Hepatocyte (in vitro differentiated cells): Measurements from ENCODE around the gene LAMA3. TPM values are rescaled to one million over a fixed set of nuclear protein-coding genes. Genes with fewer than 3 reads are reported as not detected.

Experiments
- DNase-seq: peaks from one replicate; pipeline ENCODE4 v3.0.0-alpha.2; 2016; ENCODE audit warnings: low spot score
- H2AFZ ChIP-seq: fragments of 200-600 bp; sonication (generic); 2 replicates; pipeline ENCODE4 v1.6.0; 2016; ENCODE audit warnings: antibody characterized with exemption, mild to moderate bottlenecking
- H3K27ac ChIP-seq: fragments of 200-600 bp; sonication (generic); 2 replicates; pipeline ENCODE4 v1.5.1; 2016; ENCODE audit warnings: mild to moderate bottlenecking
- H3K27me3 ChIP-seq: fragments of 200-600 bp; sonication (generic); 2 replicates; pipeline ENCODE4 v1.6.1; 2016
- H3K36me3 ChIP-seq: fragments of 200-600 bp; sonication (generic); replicated peaks from 2 replicates; pipeline ENCODE4 v1.5.1; 2016; ENCODE audit warnings: low read depth; ENCODE audit not compliant: insufficient read depth
- H3K4me1 ChIP-seq: fragments of 200-600 bp; sonication (generic); 2 replicates; pipeline ENCODE4 v1.5.1; 2016; ENCODE audit warnings: mild to moderate bottlenecking, moderate library complexity; ENCODE audit not compliant: insufficient read depth
- H3K4me2 ChIP-seq: fragments of 200-600 bp; sonication (generic); 2 replicates; pipeline ENCODE4 v1.6.0; 2016
- H3K4me3 ChIP-seq: fragments of 200-600 bp; sonication (generic); 2 replicates; pipeline ENCODE4 v1.5.1; 2016; ENCODE audit warnings: mild to moderate bottlenecking
- H3K79me2 ChIP-seq: fragments of 200-600 bp; sonication (generic); 2 replicates; pipeline ENCODE4 v1.6.0; 2017; ENCODE audit warnings: mild to moderate bottlenecking
- H3K9me2 ChIP-seq: fragments of 200-600 bp; sonication (generic); replicated peaks from 2 replicates; pipeline ENCODE4 v1.6.0; 2017; ENCODE audit warnings: mild to moderate bottlenecking; ENCODE audit not compliant: insufficient read depth
- H3K9me3 ChIP-seq: fragments of 200-600 bp; sonication (generic); 2 replicates; pipeline ENCODE4 v1.5.1; 2016; ENCODE audit warnings: low read depth, mild to moderate bottlenecking
- H4K20me1 ChIP-seq: fragments of 200-600 bp; sonication (generic); 2 replicates; pipeline ENCODE4 v1.6.0; 2016; ENCODE audit warnings: mild to moderate bottlenecking; ENCODE audit not compliant: insufficient read depth, poor library complexity, severe bottlenecking
- EZH2 ChIP-seq: fragments of 200-600 bp; sonication (generic); IDR thresholded peaks from 2 replicates; pipeline ENCODE4 v1.6.1; 2016; ENCODE audit warnings: antibody characterized with exemption, mild to moderate bottlenecking, borderline replicate concordance
- EZH2phosphoT487 ChIP-seq: fragments of 200-600 bp; sonication (generic); IDR thresholded peaks from one replicate; pipeline ENCODE4 v1.6.1; 2018; ENCODE audit warnings: antibody characterized with exemption, mild to moderate bottlenecking, low read depth, moderate library complexity; ENCODE audit not compliant: unreplicated experiment, severe bottlenecking
- WGBS: methylation state at CpG from one replicate; pipeline ENCODE4 v1.1.6; 2016; ENCODE audit warnings: low lambda C conversion rate; ENCODE audit errors: missing lambda C conversion rate; 5-methylcytosine and 5-hydroxymethylcytosine counted together
- polyA plus RNA-seq: library from polyadenylated mRNA; unstranded; fragments of >200 nt; fragmentation: Nextera tagmentation; extraction: Ambion mirVana; gene quantifications from 2 replicates; pipeline ENCODE4 v1.2.1, GENCODE V29; 2016
- total RNA-seq: library from RNA; depleted of rRNA; stranded (reverse); fragments of >200 nt; gene quantifications from 2 replicates; pipeline ENCODE4 v1.2.3, GENCODE V29; 2014
- TF ChIP-seq, protein P1 (sequence below): fragments of 200-600 bp; sonication (generic); IDR thresholded peaks from 2 replicates; pipeline ENCODE4 v1.5.1; 2016; ENCODE audit warnings: antibody characterized with exemption, mild to moderate bottlenecking; ENCODE audit not compliant: poor library complexity

The LAMA3 gene
- total and polyA plus RNA-seq, 2 experiments from 2014 or later: 29.9 to 52.1 TPM

DNA sequence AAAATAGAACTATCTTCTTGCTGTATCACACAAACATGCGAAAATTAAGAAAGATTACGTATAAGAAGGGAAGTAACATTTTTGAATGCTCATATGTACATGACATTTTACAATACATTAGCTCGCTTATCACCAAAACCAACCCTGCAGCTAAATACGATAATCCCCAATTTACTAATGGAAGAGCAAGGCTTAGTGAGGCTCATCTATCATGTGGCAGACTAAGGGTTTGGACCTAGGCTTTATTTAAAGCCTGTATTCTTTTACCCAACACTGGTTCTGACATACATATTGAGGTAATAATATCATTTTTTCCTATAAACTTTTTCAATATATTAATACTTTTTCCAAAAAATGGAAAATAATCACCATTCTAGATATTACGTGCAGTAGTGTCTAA, 208.5 kb downstream of the LAMA3 start:
- no peak overlapping the region for H3K27ac ChIP-seq

DNA sequence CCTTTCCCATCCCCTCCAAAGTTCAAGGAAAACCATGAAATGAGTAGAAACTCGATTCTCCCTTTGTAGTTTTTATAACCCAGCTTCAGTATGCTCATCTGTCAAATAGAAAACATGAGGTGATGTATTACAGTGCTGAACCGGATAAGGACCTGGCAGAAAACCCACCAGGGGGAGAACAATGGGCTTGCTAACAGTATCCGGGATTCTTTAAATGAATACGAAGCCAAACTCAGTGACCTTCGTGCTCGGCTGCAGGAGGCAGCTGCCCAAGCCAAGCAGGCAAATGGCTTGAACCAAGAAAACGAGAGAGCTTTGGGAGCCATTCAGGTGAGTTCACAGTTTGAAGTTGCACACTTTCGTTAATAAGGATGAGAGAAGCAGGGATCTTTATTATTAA, 211.7 kb downstream of the LAMA3 start:
- Histone ChIP-seq H3K4me3 (no peak overlapping the region), H3K27me3 (no peaks in the 10 kb centered on the region), H3K9me2 (no peaks in the 10 kb centered on the region), H3K79me2 (no peaks in the 10 kb centered on the region), H3K27ac (no peak overlapping the region), H3K9me3 (no peaks in the 10 kb centered on the region), H3K4me1 (no peaks in the 10 kb centered on the region), H3K4me2 (no peak overlapping the region), H2AFZ (no peak overlapping the region), H3K36me3 (no peaks in the 10 kb centered on the region), H4K20me1 (no peaks in the 10 kb centered on the region)
- DNase-seq: no peak
- 65% methylated on average over 8 of the region's 8 CpGs for WGBS
- TF ChIP-seq, protein P1, sequence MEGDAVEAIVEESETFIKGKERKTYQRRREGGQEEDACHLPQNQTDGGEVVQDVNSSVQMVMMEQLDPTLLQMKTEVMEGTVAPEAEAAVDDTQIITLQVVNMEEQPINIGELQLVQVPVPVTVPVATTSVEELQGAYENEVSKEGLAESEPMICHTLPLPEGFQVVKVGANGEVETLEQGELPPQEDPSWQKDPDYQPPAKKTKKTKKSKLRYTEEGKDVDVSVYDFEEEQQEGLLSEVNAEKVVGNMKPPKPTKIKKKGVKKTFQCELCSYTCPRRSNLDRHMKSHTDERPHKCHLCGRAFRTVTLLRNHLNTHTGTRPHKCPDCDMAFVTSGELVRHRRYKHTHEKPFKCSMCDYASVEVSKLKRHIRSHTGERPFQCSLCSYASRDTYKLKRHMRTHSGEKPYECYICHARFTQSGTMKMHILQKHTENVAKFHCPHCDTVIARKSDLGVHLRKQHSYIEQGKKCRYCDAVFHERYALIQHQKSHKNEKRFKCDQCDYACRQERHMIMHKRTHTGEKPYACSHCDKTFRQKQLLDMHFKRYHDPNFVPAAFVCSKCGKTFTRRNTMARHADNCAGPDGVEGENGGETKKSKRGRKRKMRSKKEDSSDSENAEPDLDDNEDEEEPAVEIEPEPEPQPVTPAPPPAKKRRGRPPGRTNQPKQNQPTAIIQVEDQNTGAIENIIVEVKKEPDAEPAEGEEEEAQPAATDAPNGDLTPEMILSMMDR: no peak
- no peak for TF ChIP-seq EZH2
- no peak for TF ChIP-seq EZH2phosphoT487

More for the DNA sequence above, 208.5 kb downstream of the LAMA3 start:
- WGBS: 69% methylated on average over 5 of the region's 5 CpGs
- Histone ChIP-seq H3K4me1 (no peaks in the 10 kb centered on the region), H3K4me3 (no peak overlapping the region), H3K36me3 (no peaks in the 10 kb centered on the region), H3K4me2 (no peak overlapping the region), H3K27me3 (no peaks in the 10 kb centered on the region), H2AFZ (no peak overlapping the region), H3K9me2 (no peaks in the 10 kb centered on the region), H3K79me2 (no peaks in the 10 kb centered on the region), H4K20me1 (no peaks in the 10 kb centered on the region), H3K9me3 (no peaks in the 10 kb centered on the region)
- DNase-seq: no peak
- TF ChIP-seq, protein P1: no peak
- TF ChIP-seq EZH2phosphoT487: no peak

DNA sequence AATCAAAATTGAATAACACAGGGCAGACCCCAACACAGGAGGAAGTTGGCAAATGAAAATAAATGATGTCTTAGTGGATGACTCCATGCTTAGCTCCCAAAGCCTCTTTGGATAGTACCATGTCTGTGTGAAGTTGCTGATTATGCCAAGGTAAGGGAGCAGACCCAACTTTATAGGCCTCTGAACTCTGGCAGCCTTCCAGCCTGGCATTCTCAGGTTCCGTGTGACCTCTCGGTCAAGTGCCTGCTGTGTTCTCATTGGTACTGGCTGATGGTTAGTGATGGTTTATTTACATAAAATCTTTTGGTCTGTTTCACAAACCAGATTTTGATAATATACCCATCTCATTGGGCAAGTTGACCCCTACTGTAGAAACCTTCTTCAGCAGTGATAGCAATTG, 213.1 kb downstream of the LAMA3 start:
- Histone ChIP-seq H4K20me1 (no peaks in the 10 kb centered on the region), H3K79me2 (no peaks in the 10 kb centered on the region), H3K27ac (no peak overlapping the region), H2AFZ (no peak overlapping the region), H3K9me3 (no peaks in the 10 kb centered on the region), H3K27me3 (no peaks in the 10 kb centered on the region), H3K4me1 (no peaks in the 10 kb centered on the region), H3K9me2 (no peaks in the 10 kb centered on the region), H3K4me2 (no peak overlapping the region), H3K4me3 (no peak overlapping the region), H3K36me3 (no peaks in the 10 kb centered on the region)
- DNase-seq: no peak
- 100% methylated on average over 2 of the region's 2 CpGs for WGBS
- no peak for TF ChIP-seq EZH2
- TF ChIP-seq, protein P1: no peak
- TF ChIP-seq EZH2phosphoT487: no peak

DNA sequence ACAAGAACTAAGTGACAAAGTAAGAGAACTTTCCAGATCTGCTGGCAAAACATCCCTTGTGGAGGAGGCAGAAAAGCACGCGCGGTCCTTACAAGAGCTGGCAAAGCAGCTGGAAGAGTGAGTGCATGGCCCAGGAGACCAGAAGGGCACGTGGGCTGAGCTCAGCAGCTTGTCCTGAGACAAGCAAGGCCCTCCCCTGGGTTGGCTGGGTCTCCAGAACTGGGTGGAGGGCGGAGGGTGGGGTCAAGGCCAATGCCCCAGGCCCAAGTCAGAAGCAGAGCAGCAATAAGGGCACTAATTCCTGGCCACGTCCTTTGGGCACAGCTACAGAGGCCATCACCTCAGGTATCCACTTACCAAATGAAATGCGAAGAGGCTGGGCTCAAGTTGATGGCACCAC, 214.7 kb downstream of the LAMA3 start:
- no peaks in the 10 kb centered on the region for H3K36me3 ChIP-seq
- no peaks in the 10 kb centered on the region for H3K9me2 ChIP-seq
- no peak overlapping the region for H3K4me3 ChIP-seq
- 89% methylated on average over 7 of the region's 7 CpGs for WGBS
- no peak for DNase-seq
- no peak overlapping the region for H2AFZ ChIP-seq
- no peaks in the 10 kb centered on the region for H3K9me3 ChIP-seq
- no peaks in the 10 kb centered on the region for H3K79me2 ChIP-seq
- TF ChIP-seq, protein P1: no peak
- TF ChIP-seq EZH2phosphoT487: no peak
- no peak for TF ChIP-seq EZH2
- no peaks in the 10 kb centered on the region for H3K27me3 ChIP-seq
- no peak overlapping the region for H3K4me2 ChIP-seq
- no peaks in the 10 kb centered on the region for H4K20me1 ChIP-seq
- H3K27ac ChIP-seq: no peak overlapping the region
- H3K4me1 ChIP-seq: no peaks in the 10 kb centered on the region
